H1 (cell line): Measurements from ENCODE around the gene TUBGCP3. TPM values are rescaled to one million over a fixed set of nuclear protein-coding genes. Genes with fewer than 3 reads are reported as not detected.

Experiments used
- CTCF ChIA-PET: fragments of 300-600 bp; sonication (Branson Sonifier 250); formaldehyde crosslinking; loops from one replicate; lab custom pipeline; 2021; ENCODE audit not compliant: partially characterized antibody; lab: Charles Lee
- POLR2A ChIA-PET: fragments of 300-600 bp; sonication (Branson Sonifier 250); formaldehyde crosslinking; loops from one replicate; lab custom pipeline; 2021; ENCODE audit warnings: inconsistent platforms; ENCODE audit not compliant: partially characterized antibody; lab: Charles Lee
- DNase-seq, 2 experiments: peaks; one replicate each; pipeline versions ENCODE4 v3.0.0 to v3.0.0-alpha.2; 2010 to 2022; ENCODE audit warnings: low spot score in 2 of 2, low read depth in 1 of 2, mixed read lengths in 1 of 2
- FAIRE-seq: peaks from 2 replicates; lab custom pipeline; 2011; peaks lifted over from hg19 to GRCh38; lab: Jason Lieb, UNC
- H2AFZ ChIP-seq: 2 replicates; pipeline ENCODE4 v1.8.1; 2012; ENCODE audit warnings: low read length, inconsistent platforms
- H2AK5ac ChIP-seq: 2 replicates; pipeline ENCODE4 v1.6.1; 2013; ENCODE audit warnings: low read depth, low read length
- H2BK120ac ChIP-seq: replicated peaks from 2 replicates; pipeline ENCODE3; 2013; ENCODE audit warnings: low read depth, low read length, inconsistent platforms
- H2BK12ac ChIP-seq: 2 replicates; pipeline ENCODE4 v1.6.1; 2013; ENCODE audit warnings: low read depth, low read length
- H2BK15ac ChIP-seq: 2 replicates; pipeline ENCODE4 v1.6.1; 2013; ENCODE audit warnings: low read length
- H2BK20ac ChIP-seq: 2 replicates; pipeline ENCODE4 v1.6.1; 2013; ENCODE audit warnings: low read length
- H2BK5ac ChIP-seq: 2 replicates; pipeline ENCODE4 v1.6.1; 2013; ENCODE audit warnings: low read depth, low read length
- H3K14ac ChIP-seq: 2 replicates; pipeline ENCODE4 v1.6.1; 2013; ENCODE audit warnings: inconsistent platforms; ENCODE audit not compliant: insufficient read length
- H3K18ac ChIP-seq: 2 replicates; pipeline ENCODE4 v1.6.1; 2013; ENCODE audit warnings: low read length; ENCODE audit errors: extremely low read depth
- H3K23ac ChIP-seq: 2 replicates; pipeline ENCODE4 v1.6.1; 2013; ENCODE audit warnings: inconsistent platforms; ENCODE audit not compliant: insufficient read length
- H3K23me2 ChIP-seq: 2 replicates; pipeline ENCODE4 v1.6.1; 2013; ENCODE audit warnings: low read depth, low read length
- H3K27ac ChIP-seq: 2 replicates; pipeline ENCODE4 v1.6.1; 2011; ENCODE audit warnings: low read depth, low read length, inconsistent platforms
- H3K27me3 ChIP-seq, 4 experiments: replicated peaks in 1 of 4; 1 replicate in 1 of 4; 2 replicates in 3 of 4; pipeline versions ENCODE4 v1.6.1 to v1.8.1; 2011 to 2013; ENCODE audit warnings: low read length in 3 of 4, mild to moderate bottlenecking in 3 of 4, inconsistent platforms in 2 of 4, mixed read lengths in 2 of 4, moderate library complexity in 1 of 4; ENCODE audit not compliant: control insufficient read depth in 3 of 4, insufficient read depth in 3 of 4; ENCODE audit errors: extremely low read depth in 1 of 4
- H3K36me3 ChIP-seq, 4 experiments: 2 replicates each; pipeline versions ENCODE4 v1.6.1 to v1.8.1; 2011 to 2013; ENCODE audit warnings: mild to moderate bottlenecking in 4 of 4, low read length in 3 of 4, moderate library complexity in 2 of 4, control low read depth in 1 of 4, inconsistent platforms in 1 of 4; ENCODE audit not compliant: insufficient read depth in 4 of 4, control insufficient read depth in 2 of 4
- H3K4ac ChIP-seq: replicated peaks from 2 replicates; pipeline ENCODE3; 2013; ENCODE audit warnings: low read length, low read depth, mixed read lengths, inconsistent platforms; ENCODE audit not compliant: insufficient read length
- H3K4me1 ChIP-seq, 4 experiments: replicated peaks in 1 of 4; 1 replicate in 1 of 4; 2 replicates in 3 of 4; pipeline versions ENCODE4 v1.6.1 to v1.8.1; 2011 to 2013; ENCODE audit warnings: low read length in 3 of 4, inconsistent platforms in 2 of 4, mixed read lengths in 1 of 4; ENCODE audit not compliant: insufficient read depth in 4 of 4, control insufficient read depth in 3 of 4
- H3K4me2 ChIP-seq, 2 experiments: 2 replicates each; pipeline versions ENCODE4 v1.6.1 to v1.8.1; 2011 to 2013; ENCODE audit warnings: low read depth in 2 of 2, low read length in 2 of 2, control low read depth in 1 of 2, inconsistent platforms in 1 of 2, mild to moderate bottlenecking in 1 of 2; ENCODE audit not compliant: insufficient read depth in 1 of 2
- H3K4me3 ChIP-seq, 4 experiments: fragments of 200-600, 300-600 bp in 1 of 4; sonication (generic), shearing (Covaris generic), sonication (Bioruptor Twin) in 1 of 4; 2 replicates each; pipeline versions ENCODE4 v1.5.1 to v1.8.1; 2011 to 2016; ENCODE audit warnings: low read length in 4 of 4, low read depth in 3 of 4, control low read depth in 2 of 4, inconsistent platforms in 2 of 4, mild to moderate bottlenecking in 2 of 4, mixed read lengths in 1 of 4, moderate library complexity in 1 of 4; ENCODE audit not compliant: insufficient read depth in 2 of 4; ENCODE audit errors: extremely low read depth in 1 of 4
- H3K56ac ChIP-seq: replicated peaks from 2 replicates; pipeline ENCODE3; 2013; ENCODE audit warnings: low read depth, mild to moderate bottlenecking, mixed read lengths, low read length, inconsistent platforms; ENCODE audit not compliant: insufficient read length
- H3K79me1 ChIP-seq: 2 replicates; pipeline ENCODE4 v1.6.1; 2013; ENCODE audit warnings: low read depth, low read length, control low read depth
- H3K79me2 ChIP-seq, 2 experiments: 2 replicates each; pipeline versions ENCODE4 v1.6.1 to v1.8.1; 2012 to 2013; ENCODE audit warnings: low read length in 2 of 2, mild to moderate bottlenecking in 2 of 2, inconsistent platforms in 1 of 2; ENCODE audit not compliant: insufficient read depth in 2 of 2, control insufficient read depth in 1 of 2
- H3K9ac ChIP-seq, 4 experiments: replicated peaks in 1 of 4; 1 replicate in 1 of 4; 2 replicates in 3 of 4; pipeline versions ENCODE4 v1.6.1 to v1.8.1; 2011 to 2013; ENCODE audit warnings: low read depth in 3 of 4, low read length in 3 of 4, control low read depth in 2 of 4, mild to moderate bottlenecking in 2 of 4, moderate library complexity in 2 of 4, inconsistent platforms in 1 of 4; ENCODE audit errors: extremely low read depth in 1 of 4
- H3K9me3 ChIP-seq, 2 experiments: 2 replicates each; pipeline versions ENCODE4 v1.6.1 to v1.8.1; 2012 to 2013; ENCODE audit warnings: mild to moderate bottlenecking in 2 of 2, moderate library complexity in 2 of 2, control low read depth in 1 of 2, inconsistent platforms in 1 of 2, low read depth in 1 of 2, low read length in 1 of 2, mixed read lengths in 1 of 2; ENCODE audit not compliant: insufficient read depth in 2 of 2
- H4K20me1 ChIP-seq, 2 experiments: replicated peaks in 1 of 2; 2 replicates each; pipeline versions ENCODE3 to v1.8.1; 2011 to 2013; ENCODE audit warnings: inconsistent platforms in 2 of 2, low read length in 2 of 2, mild to moderate bottlenecking in 1 of 2; ENCODE audit not compliant: insufficient read depth in 2 of 2, control insufficient read depth in 1 of 2
- H4K5ac ChIP-seq: 2 replicates; pipeline ENCODE4 v1.6.1; 2013; ENCODE audit warnings: low read length, low read depth, mixed read lengths, inconsistent platforms; ENCODE audit not compliant: insufficient read length
- H4K8ac ChIP-seq: 2 replicates; pipeline ENCODE4 v1.8.0; 2013; ENCODE audit warnings: mild to moderate bottlenecking, moderate library complexity, low read length, inconsistent platforms; ENCODE audit not compliant: insufficient read depth; ENCODE audit errors: extremely low read depth
- H4K91ac ChIP-seq: replicated peaks from 2 replicates; pipeline ENCODE3; 2013; ENCODE audit warnings: low read length, mixed read lengths, inconsistent platforms; ENCODE audit not compliant: insufficient read length
- BACH1 ChIP-seq: IDR thresholded peaks from 2 replicates; pipeline ENCODE4 v1.6.1; 2012; ENCODE audit warnings: low read length, improper control_type of control experiment
- EP300 ChIP-seq, 2 experiments: IDR thresholded peaks; 1 replicate in 1 of 2; 2 replicates in 1 of 2; pipeline ENCODE4 v1.6.1; 2011 to 2012; ENCODE audit warnings: low read depth in 2 of 2, low read length in 2 of 2, mild to moderate bottlenecking in 2 of 2, borderline replicate concordance in 1 of 2, inconsistent platforms in 1 of 2, moderate library complexity in 1 of 2
- RAD21 ChIP-seq, 2 experiments: IDR thresholded peaks in 1 of 2; conservative IDR thresholded peaks in 1 of 2; 2 replicates each; pipeline ENCODE4 v1.6.1; 2011; ENCODE audit warnings: low read depth in 2 of 2, low read length in 2 of 2, improper control_type of control experiment in 1 of 2, inconsistent platforms in 1 of 2, mild to moderate bottlenecking in 1 of 2, moderate library complexity in 1 of 2
- RNF2 ChIP-seq: fragments of 200-900, 300-1000 bp; sonication (generic); IDR thresholded peaks from 2 replicates; pipeline ENCODE4 v1.7.1; 2016; ENCODE audit warnings: borderline replicate concordance, low read depth, mild to moderate bottlenecking, antibody characterized with exemption, low read length; ENCODE audit not compliant: poor library complexity, severe bottlenecking; ENCODE audit errors: missing control alignments
- SIX5 ChIP-seq: IDR thresholded peaks from 2 replicates; pipeline ENCODE4 v1.6.1; 2011; ENCODE audit warnings: mild to moderate bottlenecking, low read depth, low read length
- TAF7 ChIP-seq: optimal IDR thresholded peaks from 2 replicates; pipeline ENCODE3; 2011; ENCODE audit warnings: low read depth, mild to moderate bottlenecking, inconsistent platforms, low read length, moderate library complexity, borderline replicate concordance
- TBP ChIP-seq: IDR thresholded peaks from 2 replicates; pipeline ENCODE4 v1.6.1; 2011; ENCODE audit warnings: low read depth, low read length, improper control_type of control experiment
- USF2 ChIP-seq: IDR thresholded peaks from 2 replicates; pipeline ENCODE4 v1.6.1; 2011; ENCODE audit warnings: low read length, improper control_type of control experiment
- WGBS, 2 experiments: shearing (Covaris generic) in 1 of 2; methylation state at CpG; one replicate each; pipeline versions ENCODE4 v1.1.6 to v1.1.7; 2013 to 2015; ENCODE audit warnings: low lambda C conversion rate in 2 of 2, mixed read lengths in 2 of 2, inconsistent platforms in 1 of 2, low coverage in 1 of 2, missing lambda C conversion rate in 1 of 2; ENCODE audit not compliant: insufficient replicate concordance in 2 of 2, insufficient coverage in 1 of 2, insufficient read length in 1 of 2; ENCODE audit errors: extremely low coverage in 1 of 2, missing lambda C conversion rate in 1 of 2; 5-methylcytosine and 5-hydroxymethylcytosine counted together
- polyA plus RNA-seq, 7 experiments: library from polyadenylated mRNA; depleted of rRNA in 3 of 7; stranded (reverse) in 5 of 7; unstranded in 2 of 7; fragments of >200 nt in 5 of 7; fragments of 200-250 nt in 2 of 7; gene quantifications; 1 replicate in 5 of 7; 2 replicates in 1 of 7; 4 replicates in 1 of 7; pipeline versions ENCODE4 v1.2.1 to v1.2.3, GENCODE V29; 2011 to 2013; ENCODE audit warnings: missing spikeins in 2 of 7, mixed read lengths in 2 of 7
- total RNA-seq: library from RNA; stranded (reverse); fragmentation: NEBNext Ultra II Directional; extraction: Animal tissue kit (Norgen Biotek cat#: 25700); gene quantifications from 2 replicates; pipeline ENCODE4 v1.2.1, GENCODE V29; 2021
- TF ChIP-seq, protein P1 (sequence below): IDR thresholded peaks from 2 replicates; pipeline ENCODE4 v1.6.1; 2012; ENCODE audit warnings: inconsistent platforms

TUBGCP3 gene
- total and polyA plus RNA-seq, 2 of the 8 experiments (the other 6 are each of a cell fraction or from before 2014, with no cell fraction given) = 27.0 to 31.7 TPM

DNA sequence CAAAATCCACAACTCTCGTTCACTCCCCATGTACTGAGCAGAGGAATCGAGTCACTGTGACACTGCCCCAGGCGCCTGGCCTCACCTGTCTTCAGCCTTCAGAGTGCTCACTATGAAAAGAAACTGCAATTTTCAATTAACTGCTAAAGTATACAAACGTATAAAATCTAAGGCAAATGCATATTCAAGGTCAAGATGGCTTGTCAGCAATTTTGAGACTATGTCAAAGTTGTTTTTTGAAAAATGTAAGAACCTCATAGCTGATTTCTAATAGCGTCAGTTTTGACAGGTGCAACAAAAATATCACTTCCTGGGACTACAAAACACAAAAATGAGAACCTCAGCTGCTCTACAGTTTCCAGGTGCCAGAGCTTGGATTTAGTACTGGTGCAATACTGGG lies 31.4 kb downstream of the TUBGCP3 start:
- Histone ChIP-seq H2AK5ac (no peak overlapping the region), H2AFZ (no peak overlapping the region), H3K79me1 (no peaks in the 10 kb centered on the region; the same call in 1 of the 2 replicates), H3K18ac (no peak overlapping the region), H3K4me1 (peaks cover 2 to 5% (median 3%) of the 10 kb centered on the region in 4 experiments), H2BK15ac (no peak overlapping the region), H3K27ac (no peak overlapping the region), H3K56ac (no peak overlapping the region), H3K14ac (no peak overlapping the region), H3K27me3 (no peaks in the 10 kb centered on the region), H3K9me3 (no peaks in the 10 kb centered on the region), H2BK5ac (no peak overlapping the region), H4K8ac (no peak overlapping the region), H4K91ac (no peak overlapping the region), H3K23me2 (peaks cover 2% of the 10 kb centered on the region; the same call in 1 of the 2 replicates), H3K4me2 (no peak overlapping the region), H3K79me2 (peaks cover 0 to 9% of the 10 kb centered on the region in 2 experiments; a peak in 2 of 4 replicates), H2BK12ac (no peak overlapping the region), H3K4ac (no peak overlapping the region), H2BK20ac (no peak overlapping the region), H3K9ac (no peak overlapping the region), H4K20me1 (peaks cover 7 to 8% of the 10 kb centered on the region in 2 experiments), H4K5ac (no peak overlapping the region), H3K23ac (no peak overlapping the region), H2BK120ac (no peak overlapping the region), H3K36me3 (peaks cover 12 to 47% (median 37%) of the 10 kb centered on the region in 4 experiments; a peak in 7 of 8 replicates), H3K4me3 (no peak overlapping the region)
- POLR2A ChIA-PET = no interaction called here
- WGBS, 2 experiments = 90 to 100% methylated on average over 1 to 5 of the region's 5 CpGs
- CTCF ChIA-PET = no interaction called here
- FAIRE-seq = no peak
- no peak for DNase-seq
- TF ChIP-seq USF2 (no peak), EP300 (IDR thresholded peaks at IDR 0.05; ENCODE audit: borderline replicate concordance in 1 of 2, low read depth in 2 of 2, low read length in 2 of 2) (no peak), BACH1 (no peak), TBP (no peak), RAD21 (IDR thresholded peaks at IDR 0.05 in 1 of 2, conservative IDR thresholded peaks at IDR 0.05 in 1 of 2; ENCODE audit: low read depth in 2 of 2, low read length in 2 of 2) (no peak), TAF7 (no peak), RNF2 (no peak), SIX5 (no peak)
- TF ChIP-seq, protein P1, sequence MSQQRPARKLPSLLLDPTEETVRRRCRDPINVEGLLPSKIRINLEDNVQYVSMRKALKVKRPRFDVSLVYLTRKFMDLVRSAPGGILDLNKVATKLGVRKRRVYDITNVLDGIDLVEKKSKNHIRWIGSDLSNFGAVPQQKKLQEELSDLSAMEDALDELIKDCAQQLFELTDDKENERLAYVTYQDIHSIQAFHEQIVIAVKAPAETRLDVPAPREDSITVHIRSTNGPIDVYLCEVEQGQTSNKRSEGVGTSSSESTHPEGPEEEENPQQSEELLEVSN = no peak
